SK-N-SH treated with all-trans-retinoic acid at 6 μM for 48 hours (cell line): Measurements from ENCODE around the gene ADD3.

Experiments
- ATAC-seq: fragments of 200-7000 bp; cut with Tn5 transposase; 3 replicates; pipeline ENCODE4 v1.9.1; 2020; ENCODE audit warnings: mild to moderate bottlenecking, moderate library complexity
- ARNTL ChIP-seq: fragments of 450-650 bp; formaldehyde crosslinking; IDR thresholded peaks from 2 replicates; pipeline ENCODE4 v1.5.0; 2020; ENCODE audit warnings: low read depth, mild to moderate bottlenecking, moderate library complexity, borderline replicate concordance
- BACH2 ChIP-seq: fragments of 250-450 bp; sonication (Bioruptor Pico); IDR thresholded peaks from 2 replicates; pipeline ENCODE4 v1.9.0; 2021; ENCODE audit warnings: mild to moderate bottlenecking, borderline replicate concordance
- CSDC2 ChIP-seq: fragments of 250-450 bp; sonication (Bioruptor Pico); IDR thresholded peaks from 2 replicates; pipeline ENCODE4 v1.5.0; 2020; ENCODE audit warnings: mild to moderate bottlenecking, moderate library complexity
- ESRRG ChIP-seq: fragments of 250-450 bp; sonication (Bioruptor Pico); IDR thresholded peaks from 2 replicates; pipeline ENCODE4 v1.6.1; 2021; ENCODE audit warnings: mild to moderate bottlenecking
- GLIS3 ChIP-seq: fragments of 250-450 bp; sonication (Bioruptor Pico); IDR thresholded peaks from 2 replicates; pipeline ENCODE4 v1.5.0; 2020; ENCODE audit warnings: mild to moderate bottlenecking, moderate library complexity
- ISL1 ChIP-seq: fragments of 250-450 bp; sonication (Bioruptor Pico); IDR thresholded peaks from 2 replicates; pipeline ENCODE4 v2.1.2; 2022; ENCODE audit warnings: mild to moderate bottlenecking, moderate library complexity
- OSR1 ChIP-seq: fragments of 250-450 bp; sonication (Bioruptor Pico); IDR thresholded peaks from 2 replicates; pipeline ENCODE4 v1.8.0; 2022; ENCODE audit warnings: moderate library complexity, mild to moderate bottlenecking, inconsistent platforms
- PATZ1 ChIP-seq: fragments of 250-450 bp; sonication (Bioruptor Pico); IDR thresholded peaks from 2 replicates; pipeline ENCODE4 v1.8.0; 2020; ENCODE audit warnings: mild to moderate bottlenecking, moderate library complexity, borderline replicate concordance
- POU6F1 ChIP-seq: fragments of 250-450 bp; sonication (Bioruptor Pico); IDR thresholded peaks from 2 replicates; pipeline ENCODE4 v1.8.0; 2021; ENCODE audit warnings: low read depth, mild to moderate bottlenecking, moderate library complexity, borderline replicate concordance
- PPARA ChIP-seq: fragments of 250-450 bp; sonication (Bioruptor Pico); IDR thresholded peaks from 2 replicates; pipeline ENCODE4 v1.5.0; 2020; ENCODE audit warnings: mild to moderate bottlenecking, borderline replicate concordance
- RARB ChIP-seq: fragments of 250-450 bp; sonication (Bioruptor Pico); IDR thresholded peaks from 2 replicates; pipeline ENCODE4 v1.8.0; 2021; ENCODE audit warnings: mild to moderate bottlenecking, moderate library complexity
- SNAI2 ChIP-seq: fragments of 250-450 bp; sonication (Bioruptor Pico); IDR thresholded peaks from 2 replicates; pipeline ENCODE4 v1.5.0; 2020; ENCODE audit warnings: mild to moderate bottlenecking, moderate library complexity
- TCF4 ChIP-seq: fragments of 250-450 bp; sonication (Bioruptor Pico); IDR thresholded peaks from 2 replicates; pipeline ENCODE4 v1.8.0; 2021; ENCODE audit warnings: mild to moderate bottlenecking, moderate library complexity, borderline replicate concordance
- TOX ChIP-seq: fragments of 250-450 bp; sonication (Bioruptor Pico); IDR thresholded peaks from 2 replicates; pipeline ENCODE4 v1.8.0; 2021; ENCODE audit warnings: mild to moderate bottlenecking, moderate library complexity, borderline replicate concordance
- TSHZ2 ChIP-seq: fragments of 250-450 bp; sonication (Bioruptor Pico); IDR thresholded peaks from 2 replicates; pipeline ENCODE4 v1.5.0; 2020; ENCODE audit warnings: mild to moderate bottlenecking, moderate library complexity
- ZC3H10 ChIP-seq: fragments of 250-450 bp; sonication (Bioruptor Pico); IDR thresholded peaks from 2 replicates; pipeline ENCODE4 v1.5.1; 2021; ENCODE audit warnings: mild to moderate bottlenecking, moderate library complexity
- ZFP3 ChIP-seq: fragments of 250-450 bp; sonication (Bioruptor Pico); IDR thresholded peaks from 2 replicates; pipeline ENCODE4 v1.5.0; 2020; ENCODE audit warnings: mild to moderate bottlenecking, moderate library complexity
- ZFP30 ChIP-seq: fragments of 450-650 bp; formaldehyde crosslinking; IDR thresholded peaks from 2 replicates; pipeline ENCODE4 v1.5.0; 2022; ENCODE audit warnings: mild to moderate bottlenecking, moderate library complexity
- ZNF565 ChIP-seq: fragments of 450-650 bp; formaldehyde crosslinking; conservative IDR thresholded peaks from 2 replicates; pipeline ENCODE4 v1.5.0; 2020; ENCODE audit warnings: low read depth, mild to moderate bottlenecking, moderate library complexity
- ZNF70 ChIP-seq: fragments of 450-650 bp; formaldehyde crosslinking; IDR thresholded peaks from 2 replicates; pipeline ENCODE4 v1.5.0; 2020; ENCODE audit warnings: mild to moderate bottlenecking, moderate library complexity
- ZNF8 ChIP-seq: fragments of 450-650 bp; formaldehyde crosslinking; IDR thresholded peaks from 2 replicates; pipeline ENCODE4 v1.5.0; 2020; ENCODE audit warnings: mild to moderate bottlenecking, moderate library complexity
- TF ChIP-seq, protein P1 (sequence below): fragments of 250-450 bp; sonication (Bioruptor Pico); IDR thresholded peaks from 2 replicates; pipeline ENCODE4 v1.5.1; 2021; ENCODE audit warnings: mild to moderate bottlenecking, moderate library complexity
- TF ChIP-seq, protein P2 (sequence below): fragments of 250-450 bp; sonication (Bioruptor Pico); IDR thresholded peaks from 2 replicates; pipeline ENCODE4 v1.5.1; 2020; ENCODE audit warnings: low read depth, mild to moderate bottlenecking, moderate library complexity

The ADD3 gene

DNA sequence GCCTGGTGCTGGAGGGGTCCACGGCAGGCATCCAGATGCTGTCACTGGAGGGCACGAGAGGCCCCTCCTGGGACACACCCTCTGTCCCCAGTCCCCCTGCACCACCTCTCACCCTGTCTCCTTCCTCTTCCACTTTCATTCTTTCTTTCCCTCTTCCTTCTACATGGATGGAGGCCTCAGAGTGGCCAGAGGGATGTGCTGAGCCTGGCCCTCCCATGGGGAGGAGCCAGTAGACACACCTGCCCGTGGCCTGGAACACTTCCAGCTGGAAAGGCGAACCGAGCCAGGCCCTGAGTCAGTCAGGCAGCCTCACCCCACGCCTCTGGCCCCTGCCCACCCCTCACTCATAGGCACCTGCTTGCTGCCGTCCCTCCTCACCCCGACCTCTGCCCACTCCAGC lies 143.7 kb downstream of the ADD3 start:
- no peak; the same call in 2 of the 3 replicates for ATAC-seq
- TF ChIP-seq ARNTL (CRISPR knock-in tag) (no peak), GLIS3 (CRISPR knock-in tag) (no peak), BACH2 (CRISPR knock-in tag) (no peak), ISL1 (CRISPR knock-in tag) (no peak)

GRCh38 chr10:110151971-110152370 lies 144.2 kb downstream of the ADD3 start:
- ATAC-seq = no peak
- TF ChIP-seq ZNF565 = no peak
- no peak for TF ChIP-seq ZC3H10 (CRISPR knock-in tag)
- TF ChIP-seq, protein P1, sequence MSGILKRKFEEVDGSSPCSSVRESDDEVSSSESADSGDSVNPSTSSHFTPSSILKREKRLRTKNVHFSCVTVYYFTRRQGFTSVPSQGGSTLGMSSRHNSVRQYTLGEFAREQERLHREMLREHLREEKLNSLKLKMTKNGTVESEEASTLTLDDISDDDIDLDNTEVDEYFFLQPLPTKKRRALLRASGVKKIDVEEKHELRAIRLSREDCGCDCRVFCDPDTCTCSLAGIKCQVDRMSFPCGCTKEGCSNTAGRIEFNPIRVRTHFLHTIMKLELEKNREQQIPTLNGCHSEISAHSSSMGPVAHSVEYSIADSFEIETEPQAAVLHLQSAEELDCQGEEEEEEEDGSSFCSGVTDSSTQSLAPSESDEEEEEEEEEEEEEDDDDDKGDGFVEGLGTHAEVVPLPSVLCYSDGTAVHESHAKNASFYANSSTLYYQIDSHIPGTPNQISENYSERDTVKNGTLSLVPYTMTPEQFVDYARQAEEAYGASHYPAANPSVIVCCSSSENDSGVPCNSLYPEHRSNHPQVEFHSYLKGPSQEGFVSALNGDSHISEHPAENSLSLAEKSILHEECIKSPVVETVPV (CRISPR knock-in tag) = no peak
- no peak for TF ChIP-seq TCF4 (CRISPR knock-in tag)
- TF ChIP-seq PPARA (CRISPR knock-in tag) = no peak

DNA sequence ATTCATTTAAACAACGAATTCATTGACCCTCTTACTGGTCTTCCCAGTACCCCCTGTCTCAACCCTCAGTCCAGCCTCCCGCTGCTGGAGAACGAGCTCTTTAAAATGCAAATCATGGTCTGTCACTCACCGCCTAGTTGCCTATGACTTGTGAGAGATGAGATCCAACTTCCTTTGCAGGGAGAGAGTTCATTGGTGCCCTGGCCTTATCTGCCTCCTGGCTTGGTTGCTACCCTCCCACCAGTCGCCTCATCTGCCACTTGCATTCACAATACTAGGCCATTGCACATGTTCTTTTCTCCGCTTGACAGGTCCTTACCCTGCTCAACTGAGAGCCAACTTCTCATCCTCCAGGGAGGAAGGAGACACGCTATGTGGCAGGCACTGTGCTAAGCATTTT lies 145.6 kb downstream of the ADD3 start:
- TF ChIP-seq TOX (CRISPR knock-in tag) = no peak
- TF ChIP-seq ZNF565 = no peak
- TF ChIP-seq PATZ1 (CRISPR knock-in tag) = no peak
- TF ChIP-seq OSR1 (CRISPR knock-in tag) = no peak
- no peak for TF ChIP-seq CSDC2 (CRISPR knock-in tag)
- no peak for TF ChIP-seq ZNF8 (CRISPR knock-in tag)
- TF ChIP-seq ESRRG (CRISPR knock-in tag) = no peak
- ATAC-seq = no peak

- TF ChIP-seq ISL1 (CRISPR knock-in tag) (no peak), ZNF70 (CRISPR knock-in tag) (no peak), ZNF8 (CRISPR knock-in tag) (no peak), GLIS3 (CRISPR knock-in tag) (no peak), ZFP3 (CRISPR knock-in tag) (no peak), CSDC2 (CRISPR knock-in tag) (no peak), ZNF565 (no peak), PPARA (CRISPR knock-in tag) (no peak)
- TF ChIP-seq, protein P2, sequence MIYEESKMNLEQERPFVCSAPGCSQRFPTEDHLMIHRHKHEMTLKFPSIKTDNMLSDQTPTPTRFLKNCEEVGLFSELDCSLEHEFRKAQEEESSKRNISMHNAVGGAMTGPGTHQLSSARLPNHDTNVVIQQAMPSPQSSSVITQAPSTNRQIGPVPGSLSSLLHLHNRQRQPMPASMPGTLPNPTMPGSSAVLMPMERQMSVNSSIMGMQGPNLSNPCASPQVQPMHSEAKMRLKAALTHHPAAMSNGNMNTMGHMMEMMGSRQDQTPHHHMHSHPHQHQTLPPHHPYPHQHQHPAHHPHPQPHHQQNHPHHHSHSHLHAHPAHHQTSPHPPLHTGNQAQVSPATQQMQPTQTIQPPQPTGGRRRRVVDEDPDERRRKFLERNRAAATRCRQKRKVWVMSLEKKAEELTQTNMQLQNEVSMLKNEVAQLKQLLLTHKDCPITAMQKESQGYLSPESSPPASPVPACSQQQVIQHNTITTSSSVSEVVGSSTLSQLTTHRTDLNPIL (CRISPR knock-in tag) = no peak
- ATAC-seq = no peak
Observed at GRCh38 chr10:110156046-110156445, 148.3 kb downstream of the ADD3 start.

- ATAC-seq = no peak
- TF ChIP-seq ZFP30 (CRISPR knock-in tag) (no peak), ZNF70 (CRISPR knock-in tag) (no peak), ZNF8 (CRISPR knock-in tag) (no peak), RARB (CRISPR knock-in tag) (no peak), TSHZ2 (CRISPR knock-in tag) (no peak), POU6F1 (CRISPR knock-in tag) (no peak), ZC3H10 (CRISPR knock-in tag) (no peak), TCF4 (CRISPR knock-in tag) (no peak), SNAI2 (CRISPR knock-in tag) (no peak)
- TF ChIP-seq, protein P1 (CRISPR knock-in tag) = no peak
Observed at GRCh38 chr10:110158051-110159005, 150.5 kb downstream of the ADD3 start.
